Hematopoietic multipotent progenitor cell treated with erythropoietin and hydrocortisone succinate and interleukin-3 and kit ligand, for 8 days (in vitro differentiated cells): ENCODE results near the gene SLC7A11.
A peak's percentile ranks its signal among the peaks of the same experiment; 100 is the strongest.
"Not testable (repeated sequence)": the region's sequence is repeated elsewhere in the genome, so short reads cannot be mapped to it uniquely, and the experiment has no call there.

Experiments
- DNase-seq: peaks from one replicate; pipeline ENCODE4 v3.0.0-alpha.2; 2015

Gene SLC7A11

GRCh38 chr4:138241281-138242075, 671 bp downstream of the SLC7A11 start:
- DNase-seq = peak; percentile 56

GRCh38 chr4:138239491-138239890, 2.7 kb downstream of the SLC7A11 start:
- peak; percentile 12 for DNase-seq

GRCh38 chr4:138238521-138239292, 3.4 kb downstream of the SLC7A11 start:
- no peak for DNase-seq

GRCh38 chr4:138237132-138237531, 5.0 kb downstream of the SLC7A11 start:
- not testable (repeated sequence) for DNase-seq

- DNase-seq = no peak
Observed at GRCh38 chr4:138236037-138236436, 6.1 kb downstream of the SLC7A11 start.

- peak; percentile 56 for DNase-seq
Observed at GRCh38 chr4:138235419-138235952, 6.7 kb downstream of the SLC7A11 start.

- DNase-seq = no peak
Observed at GRCh38 chr4:138234248-138234647, 7.9 kb downstream of the SLC7A11 start.

- DNase-seq = no peak
Observed at GRCh38 chr4:138233313-138234034, 8.7 kb downstream of the SLC7A11 start.

GRCh38 chr4:138232364-138232763, 9.8 kb downstream of the SLC7A11 start:
- no peak for DNase-seq

GRCh38 chr4:138230048-138230447, 12.1 kb downstream of the SLC7A11 start:
- no peak for DNase-seq

GRCh38 chr4:138229160-138229559, 13.0 kb downstream of the SLC7A11 start:
- no peak for DNase-seq

- no peak for DNase-seq
Observed at GRCh38 chr4:138226351-138226750, 15.8 kb downstream of the SLC7A11 start.

GRCh38 chr4:138225477-138225876, 16.7 kb downstream of the SLC7A11 start:
- no peak for DNase-seq

- no peak for DNase-seq
Observed at GRCh38 chr4:138224614-138225013, 17.5 kb downstream of the SLC7A11 start.

- no peak for DNase-seq
Observed at GRCh38 chr4:138223231-138223910, 18.8 kb downstream of the SLC7A11 start.

- DNase-seq = no peak
Observed at GRCh38 chr4:138222046-138222445, 20.1 kb downstream of the SLC7A11 start.

- no peak for DNase-seq
Observed at GRCh38 chr4:138218976-138219375, 23.2 kb downstream of the SLC7A11 start.

- no peak for DNase-seq
Observed at GRCh38 chr4:138217567-138217966, 24.6 kb downstream of the SLC7A11 start.

- DNase-seq = no peak
Observed at GRCh38 chr4:138216272-138216867, 25.8 kb downstream of the SLC7A11 start.

- not testable (repeated sequence) for DNase-seq
Observed at GRCh38 chr4:138210576-138210975, 31.6 kb downstream of the SLC7A11 start.

- DNase-seq = no peak
Observed at GRCh38 chr4:138209094-138209493, 33.1 kb downstream of the SLC7A11 start.
